Measurements from ENCODE around the gene PLEKHM2. TPM values are rescaled to one million over a fixed set of nuclear protein-coding genes. Genes with fewer than 3 reads are reported as not detected.

PLEKHM2 gene
- total RNA-seq, 1 experiment from 2014 or later = 49.7 TPM

DNA sequence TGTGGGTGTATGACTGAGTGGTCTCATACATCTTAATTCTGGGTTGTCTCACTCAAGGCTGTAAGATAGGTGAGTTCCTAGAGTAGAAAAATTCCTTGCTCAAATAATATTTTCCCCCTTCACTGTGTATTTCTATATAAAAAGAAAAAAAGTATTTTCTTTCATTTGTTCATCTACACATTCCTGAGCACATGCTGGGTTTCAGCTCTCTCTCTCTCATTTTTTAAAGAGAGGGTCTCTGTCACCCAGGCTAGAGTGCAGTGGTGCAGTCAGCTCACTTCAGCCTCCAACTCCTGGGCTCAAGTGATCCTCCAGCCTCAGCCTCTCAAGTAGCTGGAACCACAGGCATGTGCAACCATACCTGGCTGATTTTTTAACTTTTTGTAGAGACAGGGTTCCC is 44.9 kb upstream of the PLEKHM2 start (continued):
- TF ChIP-seq, protein P1, sequence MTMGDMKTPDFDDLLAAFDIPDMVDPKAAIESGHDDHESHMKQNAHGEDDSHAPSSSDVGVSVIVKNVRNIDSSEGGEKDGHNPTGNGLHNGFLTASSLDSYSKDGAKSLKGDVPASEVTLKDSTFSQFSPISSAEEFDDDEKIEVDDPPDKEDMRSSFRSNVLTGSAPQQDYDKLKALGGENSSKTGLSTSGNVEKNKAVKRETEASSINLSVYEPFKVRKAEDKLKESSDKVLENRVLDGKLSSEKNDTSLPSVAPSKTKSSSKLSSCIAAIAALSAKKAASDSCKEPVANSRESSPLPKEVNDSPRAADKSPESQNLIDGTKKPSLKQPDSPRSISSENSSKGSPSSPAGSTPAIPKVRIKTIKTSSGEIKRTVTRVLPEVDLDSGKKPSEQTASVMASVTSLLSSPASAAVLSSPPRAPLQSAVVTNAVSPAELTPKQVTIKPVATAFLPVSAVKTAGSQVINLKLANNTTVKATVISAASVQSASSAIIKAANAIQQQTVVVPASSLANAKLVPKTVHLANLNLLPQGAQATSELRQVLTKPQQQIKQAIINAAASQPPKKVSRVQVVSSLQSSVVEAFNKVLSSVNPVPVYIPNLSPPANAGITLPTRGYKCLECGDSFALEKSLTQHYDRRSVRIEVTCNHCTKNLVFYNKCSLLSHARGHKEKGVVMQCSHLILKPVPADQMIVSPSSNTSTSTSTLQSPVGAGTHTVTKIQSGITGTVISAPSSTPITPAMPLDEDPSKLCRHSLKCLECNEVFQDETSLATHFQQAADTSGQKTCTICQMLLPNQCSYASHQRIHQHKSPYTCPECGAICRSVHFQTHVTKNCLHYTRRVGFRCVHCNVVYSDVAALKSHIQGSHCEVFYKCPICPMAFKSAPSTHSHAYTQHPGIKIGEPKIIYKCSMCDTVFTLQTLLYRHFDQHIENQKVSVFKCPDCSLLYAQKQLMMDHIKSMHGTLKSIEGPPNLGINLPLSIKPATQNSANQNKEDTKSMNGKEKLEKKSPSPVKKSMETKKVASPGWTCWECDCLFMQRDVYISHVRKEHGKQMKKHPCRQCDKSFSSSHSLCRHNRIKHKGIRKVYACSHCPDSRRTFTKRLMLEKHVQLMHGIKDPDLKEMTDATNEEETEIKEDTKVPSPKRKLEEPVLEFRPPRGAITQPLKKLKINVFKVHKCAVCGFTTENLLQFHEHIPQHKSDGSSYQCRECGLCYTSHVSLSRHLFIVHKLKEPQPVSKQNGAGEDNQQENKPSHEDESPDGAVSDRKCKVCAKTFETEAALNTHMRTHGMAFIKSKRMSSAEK (CRISPR knock-in tag; IDR thresholded peaks at IDR 0.05; ENCODE audit: borderline replicate concordance) = no peak
- no peak for TF ChIP-seq GRHL2 (CRISPR knock-in tag; IDR thresholded peaks at IDR 0.05; ENCODE audit: insufficient replicate concordance, severe bottlenecking)

- Mint-ChIP-seq H3K4me3 (no peak overlapping the region), H3K9me3 (no peaks in the 10 kb centered on the region), H3K36me3 (peaks cover 78% of the 10 kb centered on the region), H3K27ac (no peak overlapping the region), H3K4me1 (no peaks in the 10 kb centered on the region), H3K27me3 (ENCODE audit: low read depth) (no peaks in the 10 kb centered on the region)
- DNase-seq (ENCODE audit: low spot score) = no peak
- POLR2A ChIA-PET = no interaction called here
- no peak for ATAC-seq
- CTCF ChIA-PET = no interaction called here
- TF ChIP-seq OVOL2 (CRISPR knock-in tag; IDR thresholded peaks at IDR 0.05; ENCODE audit: borderline replicate concordance) = no peak
- TF ChIP-seq, protein P2, sequence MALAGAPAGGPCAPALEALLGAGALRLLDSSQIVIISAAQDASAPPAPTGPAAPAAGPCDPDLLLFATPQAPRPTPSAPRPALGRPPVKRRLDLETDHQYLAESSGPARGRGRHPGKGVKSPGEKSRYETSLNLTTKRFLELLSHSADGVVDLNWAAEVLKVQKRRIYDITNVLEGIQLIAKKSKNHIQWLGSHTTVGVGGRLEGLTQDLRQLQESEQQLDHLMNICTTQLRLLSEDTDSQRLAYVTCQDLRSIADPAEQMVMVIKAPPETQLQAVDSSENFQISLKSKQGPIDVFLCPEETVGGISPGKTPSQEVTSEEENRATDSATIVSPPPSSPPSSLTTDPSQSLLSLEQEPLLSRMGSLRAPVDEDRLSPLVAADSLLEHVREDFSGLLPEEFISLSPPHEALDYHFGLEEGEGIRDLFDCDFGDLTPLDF (CRISPR knock-in tag; IDR thresholded peaks at IDR 0.05) = no peak
- TF ChIP-seq, protein P3, sequence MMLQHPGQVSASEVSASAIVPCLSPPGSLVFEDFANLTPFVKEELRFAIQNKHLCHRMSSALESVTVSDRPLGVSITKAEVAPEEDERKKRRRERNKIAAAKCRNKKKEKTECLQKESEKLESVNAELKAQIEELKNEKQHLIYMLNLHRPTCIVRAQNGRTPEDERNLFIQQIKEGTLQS (CRISPR knock-in tag; conservative IDR thresholded peaks at IDR 0.05) = no peak
- TF ChIP-seq ZNF138 (CRISPR knock-in tag; conservative IDR thresholded peaks at IDR 0.05) = no peak
- TF ChIP-seq, protein P4, sequence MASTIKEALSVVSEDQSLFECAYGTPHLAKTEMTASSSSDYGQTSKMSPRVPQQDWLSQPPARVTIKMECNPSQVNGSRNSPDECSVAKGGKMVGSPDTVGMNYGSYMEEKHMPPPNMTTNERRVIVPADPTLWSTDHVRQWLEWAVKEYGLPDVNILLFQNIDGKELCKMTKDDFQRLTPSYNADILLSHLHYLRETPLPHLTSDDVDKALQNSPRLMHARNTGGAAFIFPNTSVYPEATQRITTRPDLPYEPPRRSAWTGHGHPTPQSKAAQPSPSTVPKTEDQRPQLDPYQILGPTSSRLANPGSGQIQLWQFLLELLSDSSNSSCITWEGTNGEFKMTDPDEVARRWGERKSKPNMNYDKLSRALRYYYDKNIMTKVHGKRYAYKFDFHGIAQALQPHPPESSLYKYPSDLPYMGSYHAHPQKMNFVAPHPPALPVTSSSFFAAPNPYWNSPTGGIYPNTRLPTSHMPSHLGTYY (CRISPR knock-in tag; IDR thresholded peaks at IDR 0.05) = no peak
- TF ChIP-seq, protein P5, sequence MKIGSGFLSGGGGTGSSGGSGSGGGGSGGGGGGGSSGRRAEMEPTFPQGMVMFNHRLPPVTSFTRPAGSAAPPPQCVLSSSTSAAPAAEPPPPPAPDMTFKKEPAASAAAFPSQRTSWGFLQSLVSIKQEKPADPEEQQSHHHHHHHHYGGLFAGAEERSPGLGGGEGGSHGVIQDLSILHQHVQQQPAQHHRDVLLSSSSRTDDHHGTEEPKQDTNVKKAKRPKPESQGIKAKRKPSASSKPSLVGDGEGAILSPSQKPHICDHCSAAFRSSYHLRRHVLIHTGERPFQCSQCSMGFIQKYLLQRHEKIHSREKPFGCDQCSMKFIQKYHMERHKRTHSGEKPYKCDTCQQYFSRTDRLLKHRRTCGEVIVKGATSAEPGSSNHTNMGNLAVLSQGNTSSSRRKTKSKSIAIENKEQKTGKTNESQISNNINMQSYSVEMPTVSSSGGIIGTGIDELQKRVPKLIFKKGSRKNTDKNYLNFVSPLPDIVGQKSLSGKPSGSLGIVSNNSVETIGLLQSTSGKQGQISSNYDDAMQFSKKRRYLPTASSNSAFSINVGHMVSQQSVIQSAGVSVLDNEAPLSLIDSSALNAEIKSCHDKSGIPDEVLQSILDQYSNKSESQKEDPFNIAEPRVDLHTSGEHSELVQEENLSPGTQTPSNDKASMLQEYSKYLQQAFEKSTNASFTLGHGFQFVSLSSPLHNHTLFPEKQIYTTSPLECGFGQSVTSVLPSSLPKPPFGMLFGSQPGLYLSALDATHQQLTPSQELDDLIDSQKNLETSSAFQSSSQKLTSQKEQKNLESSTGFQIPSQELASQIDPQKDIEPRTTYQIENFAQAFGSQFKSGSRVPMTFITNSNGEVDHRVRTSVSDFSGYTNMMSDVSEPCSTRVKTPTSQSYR (CRISPR knock-in tag; IDR thresholded peaks at IDR 0.05) = no peak
- TF ChIP-seq, protein P6, sequence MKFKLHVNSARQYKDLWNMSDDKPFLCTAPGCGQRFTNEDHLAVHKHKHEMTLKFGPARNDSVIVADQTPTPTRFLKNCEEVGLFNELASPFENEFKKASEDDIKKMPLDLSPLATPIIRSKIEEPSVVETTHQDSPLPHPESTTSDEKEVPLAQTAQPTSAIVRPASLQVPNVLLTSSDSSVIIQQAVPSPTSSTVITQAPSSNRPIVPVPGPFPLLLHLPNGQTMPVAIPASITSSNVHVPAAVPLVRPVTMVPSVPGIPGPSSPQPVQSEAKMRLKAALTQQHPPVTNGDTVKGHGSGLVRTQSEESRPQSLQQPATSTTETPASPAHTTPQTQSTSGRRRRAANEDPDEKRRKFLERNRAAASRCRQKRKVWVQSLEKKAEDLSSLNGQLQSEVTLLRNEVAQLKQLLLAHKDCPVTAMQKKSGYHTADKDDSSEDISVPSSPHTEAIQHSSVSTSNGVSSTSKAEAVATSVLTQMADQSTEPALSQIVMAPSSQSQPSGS (CRISPR knock-in tag; IDR thresholded peaks at IDR 0.05; ENCODE audit: borderline replicate concordance, low read depth) = no peak
- no peak for TF ChIP-seq ATF1 (CRISPR knock-in tag; IDR thresholded peaks at IDR 0.05)
- TF ChIP-seq ZMAT4 (CRISPR knock-in tag; IDR thresholded peaks at IDR 0.05) = no peak
- TF ChIP-seq, protein P7, sequence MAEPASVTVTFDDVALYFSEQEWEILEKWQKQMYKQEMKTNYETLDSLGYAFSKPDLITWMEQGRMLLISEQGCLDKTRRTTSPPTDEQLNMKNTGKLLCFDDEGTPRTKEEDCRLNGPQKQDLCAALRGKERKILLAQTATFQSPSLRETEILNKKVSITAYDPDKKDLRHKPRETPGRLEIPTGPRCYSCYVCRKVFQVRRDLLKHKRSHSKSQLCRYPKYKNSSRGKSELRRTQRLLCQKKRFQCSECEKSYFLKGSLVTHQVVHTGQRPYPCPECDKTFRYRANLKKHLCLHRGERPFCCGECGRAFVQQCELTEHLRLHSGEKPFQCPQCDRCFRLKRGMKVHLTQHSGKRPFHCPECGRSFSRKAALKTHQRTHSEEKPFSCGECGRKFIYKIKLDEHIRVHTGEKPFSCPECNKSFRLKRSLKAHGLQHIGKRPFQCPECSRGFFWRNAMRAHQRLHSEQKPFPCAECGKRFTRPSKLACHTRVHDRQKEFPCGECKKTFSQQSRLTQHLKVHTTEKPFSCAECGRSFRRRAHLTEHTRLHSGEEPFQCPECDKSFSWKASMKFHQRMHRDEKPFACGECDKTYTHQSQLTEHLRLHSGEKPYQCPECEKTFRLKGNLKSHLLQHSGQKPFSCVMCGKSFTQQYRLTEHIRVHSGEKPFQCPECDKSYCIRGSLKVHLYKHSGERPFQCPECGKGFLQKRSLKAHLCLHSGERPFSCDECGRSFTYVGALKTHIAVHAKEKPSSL (CRISPR knock-in tag; conservative IDR thresholded peaks at IDR 0.05) = no peak
- no peak for TF ChIP-seq ZNF671 (CRISPR knock-in tag; IDR thresholded peaks at IDR 0.05)
- TF ChIP-seq, protein P8, sequence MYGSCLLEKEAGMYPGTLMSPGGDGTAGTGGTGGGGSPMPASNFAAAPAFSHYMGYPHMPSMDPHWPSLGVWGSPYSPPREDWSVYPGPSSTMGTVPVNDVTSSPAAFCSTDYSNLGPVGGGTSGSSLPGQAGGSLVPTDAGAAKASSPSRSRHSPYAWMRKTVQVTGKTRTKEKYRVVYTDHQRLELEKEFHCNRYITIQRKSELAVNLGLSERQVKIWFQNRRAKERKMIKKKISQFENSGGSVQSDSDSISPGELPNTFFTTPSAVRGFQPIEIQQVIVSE (CRISPR knock-in tag; IDR thresholded peaks at IDR 0.05; ENCODE audit: borderline replicate concordance) = no peak
- TF ChIP-seq CREB1 (CRISPR knock-in tag; IDR thresholded peaks at IDR 0.05) = no peak
- TF ChIP-seq, protein P9, sequence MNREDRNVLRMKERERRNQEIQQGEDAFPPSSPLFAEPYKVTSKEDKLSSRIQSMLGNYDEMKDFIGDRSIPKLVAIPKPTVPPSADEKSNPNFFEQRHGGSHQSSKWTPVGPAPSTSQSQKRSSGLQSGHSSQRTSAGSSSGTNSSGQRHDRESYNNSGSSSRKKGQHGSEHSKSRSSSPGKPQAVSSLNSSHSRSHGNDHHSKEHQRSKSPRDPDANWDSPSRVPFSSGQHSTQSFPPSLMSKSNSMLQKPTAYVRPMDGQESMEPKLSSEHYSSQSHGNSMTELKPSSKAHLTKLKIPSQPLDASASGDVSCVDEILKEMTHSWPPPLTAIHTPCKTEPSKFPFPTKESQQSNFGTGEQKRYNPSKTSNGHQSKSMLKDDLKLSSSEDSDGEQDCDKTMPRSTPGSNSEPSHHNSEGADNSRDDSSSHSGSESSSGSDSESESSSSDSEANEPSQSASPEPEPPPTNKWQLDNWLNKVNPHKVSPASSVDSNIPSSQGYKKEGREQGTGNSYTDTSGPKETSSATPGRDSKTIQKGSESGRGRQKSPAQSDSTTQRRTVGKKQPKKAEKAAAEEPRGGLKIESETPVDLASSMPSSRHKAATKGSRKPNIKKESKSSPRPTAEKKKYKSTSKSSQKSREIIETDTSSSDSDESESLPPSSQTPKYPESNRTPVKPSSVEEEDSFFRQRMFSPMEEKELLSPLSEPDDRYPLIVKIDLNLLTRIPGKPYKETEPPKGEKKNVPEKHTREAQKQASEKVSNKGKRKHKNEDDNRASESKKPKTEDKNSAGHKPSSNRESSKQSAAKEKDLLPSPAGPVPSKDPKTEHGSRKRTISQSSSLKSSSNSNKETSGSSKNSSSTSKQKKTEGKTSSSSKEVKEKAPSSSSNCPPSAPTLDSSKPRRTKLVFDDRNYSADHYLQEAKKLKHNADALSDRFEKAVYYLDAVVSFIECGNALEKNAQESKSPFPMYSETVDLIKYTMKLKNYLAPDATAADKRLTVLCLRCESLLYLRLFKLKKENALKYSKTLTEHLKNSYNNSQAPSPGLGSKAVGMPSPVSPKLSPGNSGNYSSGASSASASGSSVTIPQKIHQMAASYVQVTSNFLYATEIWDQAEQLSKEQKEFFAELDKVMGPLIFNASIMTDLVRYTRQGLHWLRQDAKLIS (CRISPR knock-in tag; IDR thresholded peaks at IDR 0.05; ENCODE audit: borderline replicate concordance) = no peak
Observed at GRCh38 chr1:15639931-15640330, 44.2 kb upstream of the PLEKHM2 start.

All from WTC11 (cell line).